Measurements from ENCODE around the gene PTPN22. TPM values are rescaled to one million over a fixed set of nuclear protein-coding genes. Genes with fewer than 3 reads are reported as not detected.

The PTPN22 gene
- total RNA-seq, 6 donors from 2014 or later = 6.7 to 15.2 (median 9.9) TPM

DNA sequence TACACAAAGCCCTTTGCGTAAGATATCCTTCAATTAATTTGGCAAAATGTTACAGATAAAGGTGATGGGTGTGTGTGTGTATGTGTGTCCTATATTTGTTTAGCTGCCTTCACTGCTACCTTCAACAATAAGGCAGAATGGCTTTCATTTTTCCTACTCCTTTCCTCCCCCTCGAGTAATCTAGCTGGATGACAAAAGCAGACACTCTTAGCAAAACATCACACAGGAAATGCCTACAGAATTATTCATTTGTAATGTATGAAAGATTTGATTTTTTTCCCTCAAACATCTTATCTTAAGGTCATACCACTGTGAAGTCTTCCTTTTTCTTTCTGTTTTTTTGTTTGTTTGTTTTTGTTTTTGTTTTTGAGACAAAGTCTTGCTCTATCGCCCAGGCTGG lies 10.6 kb downstream of the PTPN22 start:
- Histone ChIP-seq H3K27me3 (no peaks in the 10 kb centered on the region), H3K4me3 (no peak overlapping the region), H3K27ac (no peak overlapping the region), H3K4me1 (peaks cover 0 to 4% (median 0%) of the 10 kb centered on the region in 4 donors), H3K9me3 (no peaks in the 10 kb centered on the region), H3K36me3 (no peaks in the 10 kb centered on the region)
- DNase-seq = no peak
- no peak for TF ChIP-seq POLR2AphosphoS5 (IDR thresholded peaks at IDR 0.05)
- TF ChIP-seq EP300 (IDR thresholded peaks at IDR 0.05) = no peak
- TF ChIP-seq, protein P1, sequence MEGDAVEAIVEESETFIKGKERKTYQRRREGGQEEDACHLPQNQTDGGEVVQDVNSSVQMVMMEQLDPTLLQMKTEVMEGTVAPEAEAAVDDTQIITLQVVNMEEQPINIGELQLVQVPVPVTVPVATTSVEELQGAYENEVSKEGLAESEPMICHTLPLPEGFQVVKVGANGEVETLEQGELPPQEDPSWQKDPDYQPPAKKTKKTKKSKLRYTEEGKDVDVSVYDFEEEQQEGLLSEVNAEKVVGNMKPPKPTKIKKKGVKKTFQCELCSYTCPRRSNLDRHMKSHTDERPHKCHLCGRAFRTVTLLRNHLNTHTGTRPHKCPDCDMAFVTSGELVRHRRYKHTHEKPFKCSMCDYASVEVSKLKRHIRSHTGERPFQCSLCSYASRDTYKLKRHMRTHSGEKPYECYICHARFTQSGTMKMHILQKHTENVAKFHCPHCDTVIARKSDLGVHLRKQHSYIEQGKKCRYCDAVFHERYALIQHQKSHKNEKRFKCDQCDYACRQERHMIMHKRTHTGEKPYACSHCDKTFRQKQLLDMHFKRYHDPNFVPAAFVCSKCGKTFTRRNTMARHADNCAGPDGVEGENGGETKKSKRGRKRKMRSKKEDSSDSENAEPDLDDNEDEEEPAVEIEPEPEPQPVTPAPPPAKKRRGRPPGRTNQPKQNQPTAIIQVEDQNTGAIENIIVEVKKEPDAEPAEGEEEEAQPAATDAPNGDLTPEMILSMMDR (IDR thresholded peaks at IDR 0.05) = no peak
- TF ChIP-seq POLR2A (IDR thresholded peaks at IDR 0.05) = no peak
- no peak for ATAC-seq (ENCODE audit: low FRiP score in 2 of 2)
- WGBS, 2 donors = 66 to 69% methylated on average over 3 of the region's 3 CpGs

DNA sequence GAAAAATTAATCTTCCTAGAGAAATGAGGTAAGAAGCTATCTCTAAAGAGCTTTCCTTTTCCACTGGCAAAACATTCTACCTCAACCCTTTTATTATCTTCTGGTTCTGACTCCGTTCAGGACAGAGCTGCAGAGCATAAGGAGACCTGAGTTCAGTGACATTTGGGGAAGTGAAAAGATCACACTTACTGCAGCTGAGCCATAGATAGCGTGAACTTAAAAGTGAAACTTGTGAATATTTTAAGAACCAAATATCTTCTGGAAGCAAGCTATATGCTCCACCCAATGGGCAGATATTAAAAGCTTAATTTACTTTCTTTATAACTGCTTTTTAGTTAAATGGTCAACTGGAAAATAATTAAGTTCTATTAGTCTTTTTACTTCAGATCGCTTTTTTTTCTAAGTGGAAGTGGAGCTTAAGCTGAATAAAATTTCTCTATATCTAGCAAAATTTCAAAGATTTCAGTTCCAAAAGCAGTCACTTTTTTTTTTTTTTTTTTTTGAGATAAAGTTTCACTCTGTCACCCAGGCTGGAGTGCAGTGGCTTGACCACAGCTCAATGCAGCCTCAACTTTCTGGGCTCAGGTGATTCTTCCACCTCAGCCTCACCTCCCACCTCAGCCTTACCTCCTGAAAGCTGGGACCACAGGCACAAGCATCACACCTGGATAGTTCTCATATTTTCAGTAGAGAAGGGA lies 11.9 kb downstream of the PTPN22 start:
- peak overlapping the region in 2 of 4 donors; percentile 14 to 50 for H3K27ac ChIP-seq
- 60 to 64% methylated on average over 3 of the region's 3 CpGs for WGBS, 2 donors
- H3K27me3 ChIP-seq = no peaks in the 10 kb centered on the region
- TF ChIP-seq EP300 (IDR thresholded peaks at IDR 0.05) = no peak
- TF ChIP-seq, protein P1 (IDR thresholded peaks at IDR 0.05) = no peak
- TF ChIP-seq POLR2A (IDR thresholded peaks at IDR 0.05) = no peak
- TF ChIP-seq POLR2AphosphoS5 (IDR thresholded peaks at IDR 0.05) = no peak
- H3K4me3 ChIP-seq = peak overlapping the region in 1 of 4 donors; percentile 3
- ATAC-seq (ENCODE audit: low FRiP score in 2 of 2) = peak in 1 of 2 donors; percentile 63
- no peaks in the 10 kb centered on the region for H3K9me3 ChIP-seq
- DNase-seq = no peak
- H3K4me1 ChIP-seq = peaks cover 0 to 4% (median 0%) of the 10 kb centered on the region in 4 donors
- H3K36me3 ChIP-seq = no peaks in the 10 kb centered on the region

DNA sequence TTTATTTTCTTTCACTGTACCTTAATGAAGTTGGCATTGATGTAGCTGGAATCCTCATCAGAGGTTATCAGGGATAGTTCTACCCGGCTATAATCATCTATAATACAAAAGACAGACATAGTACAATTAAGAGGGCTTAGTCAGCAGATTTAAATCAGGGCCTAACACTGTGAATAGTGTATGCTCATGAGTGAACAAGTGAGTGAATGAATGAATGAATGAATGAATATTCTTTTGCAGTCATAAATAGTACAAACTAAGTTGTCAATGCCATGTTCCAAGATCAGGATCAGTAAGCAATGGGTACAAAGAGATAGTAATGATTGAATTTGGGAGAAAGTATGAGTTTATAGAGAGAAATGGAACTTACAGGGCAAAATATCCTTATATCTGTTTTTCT lies 12.5 kb downstream of the PTPN22 start:
- DNase-seq (no peak), ATAC-seq (ENCODE audit: low FRiP score in 2 of 2) (no peak)
- Histone ChIP-seq H3K27ac (peak overlapping the region in 1 of 4 donors; percentile 14), H3K36me3 (no peaks in the 10 kb centered on the region), H3K4me1 (peaks cover 0 to 4% (median 0%) of the 10 kb centered on the region in 4 donors), H3K4me3 (no peak overlapping the region), H3K27me3 (no peaks in the 10 kb centered on the region), H3K9me3 (no peaks in the 10 kb centered on the region)
- no peak for TF ChIP-seq POLR2A (IDR thresholded peaks at IDR 0.05)
- no peak for TF ChIP-seq EP300 (IDR thresholded peaks at IDR 0.05)
- no peak for TF ChIP-seq POLR2AphosphoS5 (IDR thresholded peaks at IDR 0.05)
- TF ChIP-seq, protein P1 (IDR thresholded peaks at IDR 0.05) = no peak
- 81 to 93% methylated on average over 1 of the region's 1 CpG for WGBS, 2 donors

DNA sequence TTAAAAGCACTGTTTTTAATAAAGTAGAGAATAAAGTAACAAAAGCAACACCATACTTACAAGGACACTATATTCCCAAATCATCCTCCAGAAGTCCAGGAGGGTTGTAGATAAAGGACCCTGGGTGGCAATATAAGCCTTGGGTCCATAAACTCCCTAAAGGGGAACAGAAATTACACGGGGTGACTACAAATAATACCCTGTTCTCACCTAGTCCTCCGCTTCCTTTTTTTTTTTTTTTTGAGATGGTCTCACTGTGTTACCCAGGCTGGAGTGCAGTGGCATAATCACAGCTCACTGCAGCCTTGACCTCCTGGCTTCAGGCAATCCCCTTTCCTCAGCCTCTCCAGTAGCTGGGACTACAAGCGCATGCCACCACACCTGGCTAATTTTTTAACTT lies 13.1 kb downstream of the PTPN22 start:
- 85 to 88% methylated on average over 3 of the region's 3 CpGs for WGBS, 2 donors
- DNase-seq (no peak), ATAC-seq (ENCODE audit: low FRiP score in 2 of 2) (no peak)
- TF ChIP-seq EP300 (IDR thresholded peaks at IDR 0.05) (no peak), POLR2A (IDR thresholded peaks at IDR 0.05) (no peak), POLR2AphosphoS5 (IDR thresholded peaks at IDR 0.05) (no peak)
- TF ChIP-seq, protein P1 (IDR thresholded peaks at IDR 0.05) = no peak
- H3K27me3 ChIP-seq = no peaks in the 10 kb centered on the region
- peak overlapping the region in 1 of 4 donors; percentile 57 for H3K27ac ChIP-seq
- H3K36me3 ChIP-seq = no peaks in the 10 kb centered on the region
- H3K4me1 ChIP-seq = peaks cover 0 to 4% (median 0%) of the 10 kb centered on the region in 4 donors
- H3K9me3 ChIP-seq = no peaks in the 10 kb centered on the region
- H3K4me3 ChIP-seq = no peak overlapping the region

DNA sequence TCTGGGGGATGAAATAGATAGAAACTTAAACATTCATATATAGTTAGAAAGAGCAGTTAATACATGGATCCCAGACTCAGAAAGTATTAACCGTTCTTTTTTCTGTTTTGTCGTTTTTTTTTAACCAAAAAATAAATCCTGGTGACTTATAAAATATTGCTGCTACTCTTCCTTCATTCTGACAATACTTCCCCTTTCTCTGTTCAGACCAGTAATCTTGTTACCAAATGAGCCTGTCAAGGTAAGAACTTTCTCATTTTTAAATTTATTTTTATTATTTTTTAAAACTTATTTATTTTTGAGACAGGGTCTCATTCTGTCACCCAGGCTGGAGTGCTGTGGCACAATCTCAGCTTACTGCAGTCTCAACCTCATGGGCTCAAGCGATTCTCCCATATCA lies 13.7 kb downstream of the PTPN22 start:
- H3K4me1 ChIP-seq = peaks cover 0 to 4% (median 0%) of the 10 kb centered on the region in 4 donors
- H3K36me3 ChIP-seq = no peaks in the 10 kb centered on the region
- no peak for DNase-seq
- peak overlapping the region in 1 of 4 donors; percentile 57 for H3K27ac ChIP-seq
- H3K27me3 ChIP-seq = no peaks in the 10 kb centered on the region
- H3K4me3 ChIP-seq = no peak overlapping the region
- ATAC-seq (ENCODE audit: low FRiP score in 2 of 2) = no peak
- WGBS, 2 donors = 67 to 77% methylated on average over 3 of the region's 3 CpGs
- TF ChIP-seq POLR2A (IDR thresholded peaks at IDR 0.05) (no peak), EP300 (IDR thresholded peaks at IDR 0.05) (no peak), POLR2AphosphoS5 (IDR thresholded peaks at IDR 0.05) (no peak)
- TF ChIP-seq, protein P1 (IDR thresholded peaks at IDR 0.05) = no peak
- H3K9me3 ChIP-seq = no peaks in the 10 kb centered on the region
